ENCODE results near the gene CBX4.

- TF ChIP-seq ZFP30 (CRISPR knock-in tag; IDR thresholded peaks at IDR 0.05): no peak
- no peak for TF ChIP-seq SNAI2 (CRISPR knock-in tag; IDR thresholded peaks at IDR 0.05)
- no peak for TF ChIP-seq CREB5 (CRISPR knock-in tag; IDR thresholded peaks at IDR 0.05; ENCODE audit: low read depth)
- TF ChIP-seq TSHZ2 (CRISPR knock-in tag; IDR thresholded peaks at IDR 0.05): no peak
- no peak for TF ChIP-seq PPARA (CRISPR knock-in tag; IDR thresholded peaks at IDR 0.05; ENCODE audit: borderline replicate concordance)
Measured at GRCh38 chr17:79788455-79788854, 50.8 kb downstream of the CBX4 start.

All from SK-N-SH treated with all-trans-retinoic acid at 6 μM for 48 hours (cell line).